Renal cortex interstitium (tissue), 11 donors: ENCODE data around the gene ERC1. TPM values are rescaled to one million over a fixed set of nuclear protein-coding genes. Genes with fewer than 3 reads are reported as not detected.

Experiments used
- DNase-seq, 11 donors: peaks; one replicate each; pipeline ENCODE4 v3.0.0-alpha.2; 2013; ENCODE audit warnings: low read depth in 9 of 11, low spot score in 4 of 11; ENCODE audit errors: extremely low read depth in 1 of 11
- polyA plus RNA-seq, 3 donors: library from polyadenylated mRNA; unstranded; fragments of 120-200 nt; gene quantifications; one replicate each; pipeline ENCODE4 v1.2.1, GENCODE V29; 2013; ENCODE audit not compliant: insufficient read length in 3 of 3

Gene ERC1
- polyA plus RNA-seq, 3 donors = 36.8 to 40.4 (median 38.3) TPM

GRCh38 chr12:1382151-1382550 is 391.1 kb downstream of the ERC1 start:
- DNase-seq = no peak

GRCh38 chr12:1382826-1383225 is 391.8 kb downstream of the ERC1 start:
- DNase-seq = no peak

- no peak for DNase-seq
Measured at GRCh38 chr12:1383758-1384157, 392.7 kb downstream of the ERC1 start.

- no peak for DNase-seq
Measured at GRCh38 chr12:1384910-1385309, 393.9 kb downstream of the ERC1 start.

- no peak for DNase-seq
Measured at GRCh38 chr12:1391722-1392121, 400.7 kb downstream of the ERC1 start.

GRCh38 chr12:1395421-1395955 is 404.5 kb downstream of the ERC1 start:
- DNase-seq = no peak

GRCh38 chr12:1398673-1399072 is 407.6 kb downstream of the ERC1 start:
- DNase-seq = no peak

GRCh38 chr12:1401891-1402290 is 410.9 kb downstream of the ERC1 start:
- no peak for DNase-seq

- DNase-seq = no peak
Measured at GRCh38 chr12:1403417-1403816, 412.4 kb downstream of the ERC1 start.

GRCh38 chr12:1405619-1406018 is 414.6 kb downstream of the ERC1 start:
- DNase-seq = no peak

- no peak for DNase-seq
Measured at GRCh38 chr12:1410794-1411193, 419.8 kb downstream of the ERC1 start.

- no peak for DNase-seq
Measured at GRCh38 chr12:1413930-1414329, 422.9 kb downstream of the ERC1 start.

GRCh38 chr12:1418144-1418543 is 427.1 kb downstream of the ERC1 start:
- no peak for DNase-seq

- no peak for DNase-seq
Measured at GRCh38 chr12:1419849-1420371, 428.9 kb downstream of the ERC1 start.

- no peak for DNase-seq
Measured at GRCh38 chr12:1421091-1421846, 430.2 kb downstream of the ERC1 start.

GRCh38 chr12:1422604-1423315 is 431.7 kb downstream of the ERC1 start:
- DNase-seq = no peak

- DNase-seq = no peak
Measured at GRCh38 chr12:1424674-1425395, 433.8 kb downstream of the ERC1 start.

- DNase-seq = no peak
Measured at GRCh38 chr12:1425396-1425729, 434.3 kb downstream of the ERC1 start.

GRCh38 chr12:1428671-1429070 is 437.6 kb downstream of the ERC1 start:
- no peak for DNase-seq

- DNase-seq = no peak
Measured at GRCh38 chr12:1429980-1430379, 439.0 kb downstream of the ERC1 start.
